ENCODE data around the gene SMPD4. TPM values are rescaled to one million over a fixed set of nuclear protein-coding genes. Genes with fewer than 3 reads are reported as not detected.
"Not testable (repeated sequence)": the region's sequence is repeated elsewhere in the genome, so short reads cannot be mapped to it uniquely, and the experiment has no call there.

SMPD4 gene
- polyA plus RNA-seq, 10 donors: 30.2 to 47.5 (median 36.6) TPM

- not testable (repeated sequence) for DNase-seq
Observed at GRCh38 chr2:130141645-130142370, 39.6 kb downstream of the SMPD4 start.

- DNase-seq: not testable (repeated sequence)
Observed at GRCh38 chr2:130141002-130141401, 40.4 kb downstream of the SMPD4 start.

GRCh38 chr2:130140516-130140915 is 40.9 kb downstream of the SMPD4 start:
- DNase-seq: not testable (repeated sequence)

- DNase-seq: not testable (repeated sequence)
Observed at GRCh38 chr2:130139331-130140280, 41.8 kb downstream of the SMPD4 start.

- not testable (repeated sequence) for DNase-seq
Observed at GRCh38 chr2:130138841-130139251, 42.6 kb downstream of the SMPD4 start.

- not testable (repeated sequence) for DNase-seq
Observed at GRCh38 chr2:130138326-130138725, 43.1 kb downstream of the SMPD4 start.

GRCh38 chr2:130137118-130137517 is 44.3 kb downstream of the SMPD4 start:
- DNase-seq: not testable (repeated sequence)

GRCh38 chr2:130136546-130136945 is 44.9 kb downstream of the SMPD4 start:
- not testable (repeated sequence) for DNase-seq

- no peak for DNase-seq
Observed at GRCh38 chr2:130135692-130136541, 45.5 kb downstream of the SMPD4 start.

GRCh38 chr2:130129120-130129829 is 52.1 kb downstream of the SMPD4 start, which contains the start of gene POTEF:
TSS of gene POTEF (minus strand) at chr2:130129222. CDS start at chr2:130120515, 8,707 bp downstream.
- DNase-seq: not testable (repeated sequence)

- not testable (repeated sequence) for DNase-seq
Observed at GRCh38 chr2:130128464-130128863, 52.9 kb downstream of the SMPD4 start.

GRCh38 chr2:130127726-130128125 is 53.7 kb downstream of the SMPD4 start:
- DNase-seq: not testable (repeated sequence)

- not testable (repeated sequence) for DNase-seq
Observed at GRCh38 chr2:130120924-130121323, 60.5 kb downstream of the SMPD4 start.

- not testable (repeated sequence) for DNase-seq
Observed at GRCh38 chr2:130102597-130103363, 78.6 kb downstream of the SMPD4 start.

Other genes starting within 250 kb of the SMPD4 start
- gene RAB6C, start 201.9 kb downstream of the SMPD4 start, polyA plus RNA-seq (ENCODE audit: insufficient read length in 10 of 10): 1 to 10 TPM in 1 of 10 donors, under 1 TPM in 6, not detected in 3; 0.20 to 1.0 (median 0.33) TPM
- under 1 TPM in 5 of 10 donors, not detected in 5; 0.08 to 0.20 (median 0.12) TPM for gene POTEF, start 52.4 kb downstream of the SMPD4 start, polyA plus RNA-seq (ENCODE audit: insufficient read length in 10 of 10)
- gene CCDC74B, start 36.5 kb downstream of the SMPD4 start, polyA plus RNA-seq (ENCODE audit: insufficient read length in 10 of 10): 1 to 10 TPM in 7 of 10 donors, under 1 TPM in 3; 0.59 to 3.0 (median 1.7) TPM
- gene MZT2B, start 660 bp upstream of the SMPD4 start, polyA plus RNA-seq (ENCODE audit: insufficient read length in 10 of 10): 100 to 1,000 TPM in 6 of 10 donors, 10 to 100 TPM in 4; 67.7 to 194 (median 110) TPM
- gene TUBA3E, start 16.8 kb upstream of the SMPD4 start, polyA plus RNA-seq (ENCODE audit: insufficient read length in 10 of 10): under 1 TPM in 3 of 10 donors, not detected in 7; 0.15 to 0.27 (median 0.24) TPM
- 10 to 100 TPM; 32.4 to 44.7 (median 39.6) TPM for gene IMP4, start 161.3 kb upstream of the SMPD4 start, polyA plus RNA-seq (ENCODE audit: insufficient read length in 10 of 10)
- gene PTPN18, start 174.5 kb upstream of the SMPD4 start, polyA plus RNA-seq (ENCODE audit: insufficient read length in 10 of 10): 10 to 100 TPM; 13.7 to 29.8 (median 18.0) TPM

Measured in muscle of back (tissue), 11 donors.